DOHH2 (cell line): Measurements from ENCODE around the gene ZNF415.

Source experiments
- H3F3A ChIP-seq: fragments of 200-600 bp; sonication (generic), shearing (Covaris generic); 2 replicates; pipeline ENCODE4 v1.6.0; 2016; ENCODE audit warnings: antibody characterized with exemption, mild to moderate bottlenecking; ENCODE audit not compliant: control insufficient read depth, insufficient read depth
- H3K27ac ChIP-seq: fragments of 200-600 bp; sonication (generic); 2 replicates; pipeline ENCODE4 v1.5.1; 2014; ENCODE audit warnings: low read depth, mild to moderate bottlenecking, low read length, moderate library complexity
- H3K27me3 ChIP-seq: fragments of 200-600 bp; sonication (generic); 2 replicates; pipeline ENCODE4 v1.6.1; 2014; ENCODE audit warnings: mild to moderate bottlenecking, low read length, mixed read lengths; ENCODE audit not compliant: control insufficient read depth
- H3K36me3 ChIP-seq: fragments of 200-600 bp; sonication (generic); 2 replicates; pipeline ENCODE4 v1.6.1; 2014; ENCODE audit warnings: mild to moderate bottlenecking, low read length, moderate library complexity, mixed read lengths; ENCODE audit not compliant: control insufficient read depth
- H3K4me1 ChIP-seq: fragments of 200-600 bp; sonication (generic); 2 replicates; pipeline ENCODE4 v1.6.1; 2014; ENCODE audit warnings: mild to moderate bottlenecking, low read length, mixed read lengths; ENCODE audit not compliant: control insufficient read depth
- H3K4me2 ChIP-seq: fragments of 200-600 bp; sonication (generic); 2 replicates; pipeline ENCODE4 v1.6.0; 2014; ENCODE audit warnings: mild to moderate bottlenecking, low read length, moderate library complexity
- H3K4me3 ChIP-seq: fragments of 200-600 bp; sonication (generic); 2 replicates; pipeline ENCODE4 v1.5.1; 2014; ENCODE audit warnings: mild to moderate bottlenecking, low read length, mixed read lengths
- H3K79me2 ChIP-seq: fragments of 200-600 bp; sonication (generic); 2 replicates; pipeline ENCODE4 v1.6.1; 2014; ENCODE audit warnings: mild to moderate bottlenecking, low read length, mixed read lengths; ENCODE audit not compliant: control insufficient read depth
- H3K9me2 ChIP-seq: fragments of 200-600 bp; sonication (generic); replicated peaks from 2 replicates; pipeline ENCODE4 v1.6.1; 2014; ENCODE audit warnings: mild to moderate bottlenecking, low read length, mixed read lengths; ENCODE audit not compliant: control insufficient read depth
- H3K9me3 ChIP-seq: fragments of 200-600 bp; sonication (generic); 2 replicates; pipeline ENCODE4 v1.6.1; 2014; ENCODE audit warnings: antibody characterized with exemption, low read length, mixed read lengths; ENCODE audit not compliant: control insufficient read depth, insufficient read depth
- H4K20me1 ChIP-seq: fragments of 200-600 bp; sonication (generic); 2 replicates; pipeline ENCODE4 v1.6.0; 2014; ENCODE audit warnings: low read depth, mild to moderate bottlenecking, antibody characterized with exemption, low read length, moderate library complexity; ENCODE audit not compliant: control insufficient read depth, insufficient read depth
- CTCF ChIP-seq: fragments of 200-600 bp; sonication (generic); IDR thresholded peaks from one replicate; pipeline ENCODE4 v1.5.1; 2014; ENCODE audit warnings: antibody characterized with exemption, mild to moderate bottlenecking, low read depth, low read length; ENCODE audit not compliant: poor library complexity, severe bottlenecking
- EZH2phosphoT487 ChIP-seq: fragments of 200-600 bp; sonication (generic); IDR thresholded peaks from 2 replicates; pipeline ENCODE4 v1.6.1; 2017; ENCODE audit warnings: borderline replicate concordance, mild to moderate bottlenecking, antibody characterized with exemption, low read length, moderate library complexity, mixed read lengths

The ZNF415 gene

GRCh38 chr19:53172889-53173288 is 40.2 kb upstream of the ZNF415 start:
- H3K4me3 ChIP-seq = no peak overlapping the region
- H3K9me3 ChIP-seq = peaks cover 8% of the 10 kb centered on the region; the same call in 1 of the 2 replicates
- H3K27me3 ChIP-seq = no peaks in the 10 kb centered on the region
- no peaks in the 10 kb centered on the region for H4K20me1 ChIP-seq
- H3K79me2 ChIP-seq = no peaks in the 10 kb centered on the region
- no peaks in the 10 kb centered on the region for H3K4me1 ChIP-seq
- H3K9me2 ChIP-seq = no peaks in the 10 kb centered on the region
- H3K36me3 ChIP-seq = no peaks in the 10 kb centered on the region
- no peak overlapping the region for H3K4me2 ChIP-seq
- H3K27ac ChIP-seq = no peak overlapping the region
- H3F3A ChIP-seq = no peaks in the 10 kb centered on the region
- TF ChIP-seq CTCF (no peak), EZH2phosphoT487 (no peak)

GRCh38 chr19:53165691-53166091 is 33.0 kb upstream of the ZNF415 start:
- Histone ChIP-seq H3K27me3 (no peaks in the 10 kb centered on the region), H3K4me2 (no peak overlapping the region), H3K9me3 (peaks cover 34% of the 10 kb centered on the region), H3F3A (no peaks in the 10 kb centered on the region), H4K20me1 (no peaks in the 10 kb centered on the region), H3K79me2 (no peaks in the 10 kb centered on the region), H3K9me2 (no peaks in the 10 kb centered on the region), H3K36me3 (peaks cover 7% of the 10 kb centered on the region; the same call in 1 of the 2 replicates), H3K4me3 (no peak overlapping the region), H3K27ac (no peak overlapping the region), H3K4me1 (no peaks in the 10 kb centered on the region)
- TF ChIP-seq CTCF (no peak), EZH2phosphoT487 (no peak)

- Histone ChIP-seq H3F3A (no peaks in the 10 kb centered on the region), H4K20me1 (no peaks in the 10 kb centered on the region), H3K9me2 (no peaks in the 10 kb centered on the region), H3K79me2 (peaks cover 23% of the 10 kb centered on the region), H3K9me3 (peaks cover 32% of the 10 kb centered on the region), H3K4me3 (no peak overlapping the region), H3K27ac (no peak overlapping the region), H3K4me2 (no peak overlapping the region), H3K36me3 (peaks cover 10% of the 10 kb centered on the region; the same call in 1 of the 2 replicates), H3K4me1 (peaks cover 13% of the 10 kb centered on the region), H3K27me3 (no peaks in the 10 kb centered on the region)
- no peak for TF ChIP-seq EZH2phosphoT487
- no peak for TF ChIP-seq CTCF
Measured at GRCh38 chr19:53161123-53161522, 28.4 kb upstream of the ZNF415 start.

GRCh38 chr19:53160350-53160749 is 27.6 kb upstream of the ZNF415 start:
- Histone ChIP-seq H3K79me2 (peaks cover 23% of the 10 kb centered on the region), H3K27me3 (no peaks in the 10 kb centered on the region), H3K4me2 (no peak overlapping the region), H3K9me2 (no peaks in the 10 kb centered on the region), H3F3A (no peaks in the 10 kb centered on the region), H4K20me1 (no peaks in the 10 kb centered on the region), H3K4me3 (no peak overlapping the region), H3K27ac (no peak overlapping the region), H3K9me3 (peaks cover 24% of the 10 kb centered on the region), H3K36me3 (peaks cover 7% of the 10 kb centered on the region; the same call in 1 of the 2 replicates), H3K4me1 (peaks cover 13% of the 10 kb centered on the region)
- TF ChIP-seq CTCF (no peak), EZH2phosphoT487 (no peak)
